ENCODE data around the gene ADPRHL1. TPM values are rescaled to one million over a fixed set of nuclear protein-coding genes. Genes with fewer than 3 reads are reported as not detected.
A peak's percentile ranks its signal among the peaks of the same experiment; 100 is the strongest.

Gene ADPRHL1
- total and polyA plus RNA-seq, 4 donors, result 0.28 to 0.67 (median 0.55) TPM

GRCh38 chr13:113354831-113355610 is 98.3 kb downstream of the ADPRHL1 start (continued):
- TF ChIP-seq, protein P1, sequence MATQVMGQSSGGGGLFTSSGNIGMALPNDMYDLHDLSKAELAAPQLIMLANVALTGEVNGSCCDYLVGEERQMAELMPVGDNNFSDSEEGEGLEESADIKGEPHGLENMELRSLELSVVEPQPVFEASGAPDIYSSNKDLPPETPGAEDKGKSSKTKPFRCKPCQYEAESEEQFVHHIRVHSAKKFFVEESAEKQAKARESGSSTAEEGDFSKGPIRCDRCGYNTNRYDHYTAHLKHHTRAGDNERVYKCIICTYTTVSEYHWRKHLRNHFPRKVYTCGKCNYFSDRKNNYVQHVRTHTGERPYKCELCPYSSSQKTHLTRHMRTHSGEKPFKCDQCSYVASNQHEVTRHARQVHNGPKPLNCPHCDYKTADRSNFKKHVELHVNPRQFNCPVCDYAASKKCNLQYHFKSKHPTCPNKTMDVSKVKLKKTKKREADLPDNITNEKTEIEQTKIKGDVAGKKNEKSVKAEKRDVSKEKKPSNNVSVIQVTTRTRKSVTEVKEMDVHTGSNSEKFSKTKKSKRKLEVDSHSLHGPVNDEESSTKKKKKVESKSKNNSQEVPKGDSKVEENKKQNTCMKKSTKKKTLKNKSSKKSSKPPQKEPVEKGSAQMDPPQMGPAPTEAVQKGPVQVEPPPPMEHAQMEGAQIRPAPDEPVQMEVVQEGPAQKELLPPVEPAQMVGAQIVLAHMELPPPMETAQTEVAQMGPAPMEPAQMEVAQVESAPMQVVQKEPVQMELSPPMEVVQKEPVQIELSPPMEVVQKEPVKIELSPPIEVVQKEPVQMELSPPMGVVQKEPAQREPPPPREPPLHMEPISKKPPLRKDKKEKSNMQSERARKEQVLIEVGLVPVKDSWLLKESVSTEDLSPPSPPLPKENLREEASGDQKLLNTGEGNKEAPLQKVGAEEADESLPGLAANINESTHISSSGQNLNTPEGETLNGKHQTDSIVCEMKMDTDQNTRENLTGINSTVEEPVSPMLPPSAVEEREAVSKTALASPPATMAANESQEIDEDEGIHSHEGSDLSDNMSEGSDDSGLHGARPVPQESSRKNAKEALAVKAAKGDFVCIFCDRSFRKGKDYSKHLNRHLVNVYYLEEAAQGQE (IDR thresholded peaks at IDR 0.05), result no peak
- TF ChIP-seq EGR1 (IDR thresholded peaks at IDR 0.05; ENCODE audit: low read depth in 2 of 2) (no peak), SP1 (IDR thresholded peaks at IDR 0.05) (no peak), YY1 (IDR thresholded peaks at IDR 0.05) (no peak)
- TF ChIP-seq, protein P2, sequence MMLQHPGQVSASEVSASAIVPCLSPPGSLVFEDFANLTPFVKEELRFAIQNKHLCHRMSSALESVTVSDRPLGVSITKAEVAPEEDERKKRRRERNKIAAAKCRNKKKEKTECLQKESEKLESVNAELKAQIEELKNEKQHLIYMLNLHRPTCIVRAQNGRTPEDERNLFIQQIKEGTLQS (IDR thresholded peaks at IDR 0.05), result no peak

GRCh38 chr13:113353254-113353653 is 100.0 kb downstream of the ADPRHL1 start:
- WGBS, result 93% methylated on average over 12 of the region's 12 CpGs
- Histone ChIP-seq H3K27ac (ENCODE audit: low read depth in 1 of 2, low read length in 2 of 2) (no peak overlapping the region), H3K36me3 (ENCODE audit: control insufficient read depth in 4 of 4, insufficient read depth in 3 of 4, low read depth in 1 of 4, low read length in 3 of 4) (peaks cover 8 to 39% (median 21%) of the 10 kb centered on the region in 4 donors), H3K27me3 (ENCODE audit: control insufficient read depth in 4 of 4, insufficient read depth in 4 of 4, low read length in 3 of 4) (no peaks in the 10 kb centered on the region), H3K4me3 (ENCODE audit: low read depth in 1 of 3, low read length in 3 of 3) (no peak overlapping the region), H3K9ac (ENCODE audit: low read depth in 1 of 2, low read length in 2 of 2) (no peak overlapping the region), H3K4me1 (ENCODE audit: control insufficient read depth in 4 of 4, insufficient read depth in 4 of 4, low read length in 3 of 4) (peaks cover 0 to 2% (median 0%) of the 10 kb centered on the region in 4 donors), H3K9me3 (ENCODE audit: control insufficient read depth in 4 of 4, low read length in 3 of 4) (no peaks in the 10 kb centered on the region)
- DNase-seq (ENCODE audit: low spot score), result no peak
- TF ChIP-seq, protein P3, sequence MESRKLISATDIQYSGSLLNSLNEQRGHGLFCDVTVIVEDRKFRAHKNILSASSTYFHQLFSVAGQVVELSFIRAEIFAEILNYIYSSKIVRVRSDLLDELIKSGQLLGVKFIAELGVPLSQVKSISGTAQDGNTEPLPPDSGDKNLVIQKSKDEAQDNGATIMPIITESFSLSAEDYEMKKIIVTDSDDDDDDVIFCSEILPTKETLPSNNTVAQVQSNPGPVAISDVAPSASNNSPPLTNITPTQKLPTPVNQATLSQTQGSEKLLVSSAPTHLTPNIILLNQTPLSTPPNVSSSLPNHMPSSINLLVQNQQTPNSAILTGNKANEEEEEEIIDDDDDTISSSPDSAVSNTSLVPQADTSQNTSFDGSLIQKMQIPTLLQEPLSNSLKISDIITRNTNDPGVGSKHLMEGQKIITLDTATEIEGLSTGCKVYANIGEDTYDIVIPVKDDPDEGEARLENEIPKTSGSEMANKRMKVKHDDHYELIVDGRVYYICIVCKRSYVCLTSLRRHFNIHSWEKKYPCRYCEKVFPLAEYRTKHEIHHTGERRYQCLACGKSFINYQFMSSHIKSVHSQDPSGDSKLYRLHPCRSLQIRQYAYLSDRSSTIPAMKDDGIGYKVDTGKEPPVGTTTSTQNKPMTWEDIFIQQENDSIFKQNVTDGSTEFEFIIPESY (IDR thresholded peaks at IDR 0.05), result no peak
- TF ChIP-seq HNF4A (conservative IDR thresholded peaks at IDR 0.05), result no peak
- no peak for TF ChIP-seq JUND (IDR thresholded peaks at IDR 0.05)
- TF ChIP-seq HNF4G (IDR thresholded peaks at IDR 0.05), result no peak
- TF ChIP-seq EGR1 (IDR thresholded peaks at IDR 0.05; ENCODE audit: low read depth in 2 of 2), result no peak
- TF ChIP-seq, protein P2 (IDR thresholded peaks at IDR 0.05), result no peak
- no peak for TF ChIP-seq RXRA (IDR thresholded peaks at IDR 0.05)
- no peak for TF ChIP-seq GABPA (IDR thresholded peaks at IDR 0.05 in 1 of 2, conservative IDR thresholded peaks at IDR 0.05 in 1 of 2)
- no peak for TF ChIP-seq SP1 (IDR thresholded peaks at IDR 0.05)

- Histone ChIP-seq H3K9me3 (ENCODE audit: control insufficient read depth in 4 of 4, low read length in 3 of 4) (no peaks in the 10 kb centered on the region), H3K27ac (ENCODE audit: low read depth in 1 of 2, low read length in 2 of 2) (no peak overlapping the region), H3K9ac (ENCODE audit: low read depth in 1 of 2, low read length in 2 of 2) (no peak overlapping the region), H3K27me3 (ENCODE audit: control insufficient read depth in 4 of 4, insufficient read depth in 4 of 4, low read length in 3 of 4) (no peaks in the 10 kb centered on the region), H3K36me3 (ENCODE audit: control insufficient read depth in 4 of 4, insufficient read depth in 3 of 4, low read depth in 1 of 4, low read length in 3 of 4) (peaks cover 8 to 44% (median 25%) of the 10 kb centered on the region in 4 donors), H3K4me1 (ENCODE audit: control insufficient read depth in 4 of 4, insufficient read depth in 4 of 4, low read length in 3 of 4) (no peaks in the 10 kb centered on the region), H3K4me3 (ENCODE audit: low read depth in 1 of 3, low read length in 3 of 3) (no peak overlapping the region)
- 57% methylated on average over 17 of the region's 17 CpGs for WGBS
- DNase-seq (ENCODE audit: low spot score), result no peak
- TF ChIP-seq RXRA (IDR thresholded peaks at IDR 0.05) (peak in 1 of 2 donors; percentile 63), SP1 (IDR thresholded peaks at IDR 0.05) (peak; percentile 18), HNF4G (IDR thresholded peaks at IDR 0.05) (no peak), FOXA2 (IDR thresholded peaks at IDR 0.05) (no peak), CTCF (IDR thresholded peaks at IDR 0.05; ENCODE audit: low read depth, low read length, missing input control) (no peak), TAF1 (conservative IDR thresholded peaks at IDR 0.05) (no peak)
- TF ChIP-seq, protein P3 (IDR thresholded peaks at IDR 0.05), result no peak
- TF ChIP-seq, protein P2 (IDR thresholded peaks at IDR 0.05), result no peak
Measured at GRCh38 chr13:113351514-113352026, 101.7 kb downstream of the ADPRHL1 start.
